Smooth muscle cell (in vitro differentiated cells): Measurements from ENCODE around the gene GPNMB. TPM values are rescaled to one million over a fixed set of nuclear protein-coding genes. Genes with fewer than 3 reads are reported as not detected.

Source experiments
- DNase-seq: peaks from one replicate; lab custom pipeline; 2025; ENCODE audit not compliant: unreplicated experiment; lab: John Stamatoyannopoulos, UW
- H2AFZ ChIP-seq: fragments of 200-600 bp; sonication (generic); 2 replicates; pipeline ENCODE4 v1.6.0; 2016; ENCODE audit warnings: antibody characterized with exemption, low read depth, mild to moderate bottlenecking
- H3F3A ChIP-seq: fragments of 200-600 bp; sonication (generic); 2 replicates; pipeline ENCODE4 v1.6.0; 2017; ENCODE audit warnings: antibody characterized with exemption, low read depth
- H3K27ac ChIP-seq: fragments of 200-600 bp; sonication (generic); 2 replicates; pipeline ENCODE4 v1.5.1; 2016; ENCODE audit warnings: low read depth, mild to moderate bottlenecking
- H3K27me3 ChIP-seq: fragments of 200-600 bp; sonication (generic); 2 replicates; pipeline ENCODE4 v1.6.1; 2016; ENCODE audit warnings: low read depth, mild to moderate bottlenecking
- H3K36me3 ChIP-seq: fragments of 200-600 bp; sonication (generic); 2 replicates; pipeline ENCODE4 v1.5.1; 2016; ENCODE audit warnings: low read depth
- H3K4me1 ChIP-seq: fragments of 200-600 bp; sonication (generic); 2 replicates; pipeline ENCODE4 v1.5.1; 2016; ENCODE audit warnings: low read depth
- H3K4me2 ChIP-seq: fragments of 200-600 bp; sonication (generic); 2 replicates; pipeline ENCODE4 v1.6.0; 2016; ENCODE audit warnings: mild to moderate bottlenecking
- H3K4me3 ChIP-seq: fragments of 200-600 bp; sonication (generic); 2 replicates; pipeline ENCODE4 v1.5.1; 2016; ENCODE audit warnings: mild to moderate bottlenecking
- H3K79me2 ChIP-seq: fragments of 200-600 bp; sonication (generic); 2 replicates; pipeline ENCODE4 v1.6.0; 2016; ENCODE audit warnings: low read depth, mild to moderate bottlenecking
- H3K9ac ChIP-seq: fragments of 200-600 bp; sonication (generic); 2 replicates; pipeline ENCODE4 v1.6.0; 2016; ENCODE audit warnings: low read depth
- H3K9me3 ChIP-seq: fragments of 200-600 bp; sonication (generic); replicated peaks from 2 replicates; pipeline ENCODE4 v1.5.1; 2016; ENCODE audit warnings: low read depth
- H4K20me1 ChIP-seq: fragments of 200-600 bp; sonication (generic); 2 replicates; pipeline ENCODE4 v1.6.0; 2016; ENCODE audit warnings: low read depth
- CTCF ChIP-seq: fragments of 200-600 bp; sonication (generic); IDR thresholded peaks from 2 replicates; pipeline ENCODE4 v1.5.1; 2017; ENCODE audit warnings: borderline replicate concordance, mild to moderate bottlenecking, antibody characterized with exemption; ENCODE audit not compliant: insufficient read depth, poor library complexity, severe bottlenecking
- WGBS: methylation state at CpG from one replicate; pipeline ENCODE4 v1.1.7; 2016; ENCODE audit warnings: low lambda C conversion rate; 5-methylcytosine and 5-hydroxymethylcytosine counted together
- polyA plus RNA-seq: library from polyadenylated mRNA; unstranded; fragments of >200 nt; fragmentation: Nextera tagmentation; extraction: Ambion mirVana; gene quantifications from 2 replicates; pipeline ENCODE4 v1.2.1, GENCODE V29; 2016
- total RNA-seq: library from RNA; depleted of rRNA; stranded (reverse); fragments of >200 nt; gene quantifications from 2 replicates; pipeline ENCODE4 v1.2.3, GENCODE V29; 2014

The GPNMB gene
- total and polyA plus RNA-seq, 2 experiments from 2014 or later: 13.6 to 26.1 TPM

- no peak for TF ChIP-seq CTCF
- no peak overlapping the region for H3K4me3 ChIP-seq
- no peak for DNase-seq
- no peak overlapping the region for H3K27ac ChIP-seq
- no peak overlapping the region for H2AFZ ChIP-seq
- WGBS: 96% methylated on average over 2 of the region's 2 CpGs
- H3K4me2 ChIP-seq: no peak overlapping the region
- no peak overlapping the region for H3K9ac ChIP-seq
- no peaks in the 10 kb centered on the region for H3K4me1 ChIP-seq
- no peaks in the 10 kb centered on the region for H4K20me1 ChIP-seq
- no peaks in the 10 kb centered on the region for H3K27me3 ChIP-seq
- no peaks in the 10 kb centered on the region for H3K79me2 ChIP-seq
- no peaks in the 10 kb centered on the region for H3K9me3 ChIP-seq
- no peaks in the 10 kb centered on the region for H3F3A ChIP-seq
- H3K36me3 ChIP-seq: peaks cover 8% of the 10 kb centered on the region
These were observed 41.0 kb upstream of the GPNMB start for GRCh38 chr7:23205577-23205908.

- no peaks in the 10 kb centered on the region for H3K9me3 ChIP-seq
- no peaks in the 10 kb centered on the region for H3F3A ChIP-seq
- H3K79me2 ChIP-seq: no peaks in the 10 kb centered on the region
- H2AFZ ChIP-seq: no peak overlapping the region
- H3K4me3 ChIP-seq: no peak overlapping the region
- DNase-seq: no peak
- H3K27me3 ChIP-seq: no peaks in the 10 kb centered on the region
- no peak overlapping the region for H3K4me2 ChIP-seq
- WGBS: 92% methylated on average over 67 of the region's 76 CpGs
- H3K9ac ChIP-seq: no peak overlapping the region
- H3K36me3 ChIP-seq: peaks cover 2% of the 10 kb centered on the region
- no peak for TF ChIP-seq CTCF
- H3K4me1 ChIP-seq: no peaks in the 10 kb centered on the region
- no peaks in the 10 kb centered on the region for H4K20me1 ChIP-seq
- H3K27ac ChIP-seq: no peak overlapping the region
These were observed 40.4 kb upstream of the GPNMB start for GRCh38 chr7:23205909-23206767.

GRCh38 chr7:23207021-23207420 is 39.6 kb upstream of the GPNMB start:
- no peaks in the 10 kb centered on the region for H3K9me3 ChIP-seq
- no peak for DNase-seq
- H3K4me3 ChIP-seq: no peak overlapping the region
- TF ChIP-seq CTCF: no peak
- 95% methylated on average over 2 of the region's 2 CpGs for WGBS
- no peaks in the 10 kb centered on the region for H3K4me1 ChIP-seq
- H4K20me1 ChIP-seq: no peaks in the 10 kb centered on the region
- H3K27ac ChIP-seq: no peak overlapping the region
- no peak overlapping the region for H3K4me2 ChIP-seq
- H3K36me3 ChIP-seq: no peaks in the 10 kb centered on the region
- no peak overlapping the region for H2AFZ ChIP-seq
- no peaks in the 10 kb centered on the region for H3F3A ChIP-seq
- no peaks in the 10 kb centered on the region for H3K79me2 ChIP-seq
- no peaks in the 10 kb centered on the region for H3K27me3 ChIP-seq
- no peak overlapping the region for H3K9ac ChIP-seq

- Histone ChIP-seq H3K36me3 (no peaks in the 10 kb centered on the region), H3K4me3 (no peak overlapping the region), H3K4me1 (no peaks in the 10 kb centered on the region), H3K27me3 (no peaks in the 10 kb centered on the region), H3K4me2 (no peak overlapping the region), H3F3A (no peaks in the 10 kb centered on the region), H3K9me3 (no peaks in the 10 kb centered on the region), H3K79me2 (no peaks in the 10 kb centered on the region), H3K27ac (no peak overlapping the region), H3K9ac (no peak overlapping the region), H2AFZ (no peak overlapping the region), H4K20me1 (no peaks in the 10 kb centered on the region)
- DNase-seq: no peak
- TF ChIP-seq CTCF: no peak
- 81% methylated on average over 3 of the region's 3 CpGs for WGBS
These were observed 38.7 kb upstream of the GPNMB start for GRCh38 chr7:23207884-23208283.
